GM12872 (cell line): Measurements from ENCODE around the gene CFAP74.

Experiments
- TF ChIP-seq, protein P1 (sequence below): IDR thresholded peaks from 3 replicates; pipeline ENCODE4 v1.5.1; 2011; ENCODE audit warnings: low read depth, mild to moderate bottlenecking, low read length, moderate library complexity; ENCODE audit not compliant: insufficient read depth

The CFAP74 gene

GRCh38 chr1:1988061-1988945 is 15.3 kb downstream of the CFAP74 start:
- TF ChIP-seq, protein P1, sequence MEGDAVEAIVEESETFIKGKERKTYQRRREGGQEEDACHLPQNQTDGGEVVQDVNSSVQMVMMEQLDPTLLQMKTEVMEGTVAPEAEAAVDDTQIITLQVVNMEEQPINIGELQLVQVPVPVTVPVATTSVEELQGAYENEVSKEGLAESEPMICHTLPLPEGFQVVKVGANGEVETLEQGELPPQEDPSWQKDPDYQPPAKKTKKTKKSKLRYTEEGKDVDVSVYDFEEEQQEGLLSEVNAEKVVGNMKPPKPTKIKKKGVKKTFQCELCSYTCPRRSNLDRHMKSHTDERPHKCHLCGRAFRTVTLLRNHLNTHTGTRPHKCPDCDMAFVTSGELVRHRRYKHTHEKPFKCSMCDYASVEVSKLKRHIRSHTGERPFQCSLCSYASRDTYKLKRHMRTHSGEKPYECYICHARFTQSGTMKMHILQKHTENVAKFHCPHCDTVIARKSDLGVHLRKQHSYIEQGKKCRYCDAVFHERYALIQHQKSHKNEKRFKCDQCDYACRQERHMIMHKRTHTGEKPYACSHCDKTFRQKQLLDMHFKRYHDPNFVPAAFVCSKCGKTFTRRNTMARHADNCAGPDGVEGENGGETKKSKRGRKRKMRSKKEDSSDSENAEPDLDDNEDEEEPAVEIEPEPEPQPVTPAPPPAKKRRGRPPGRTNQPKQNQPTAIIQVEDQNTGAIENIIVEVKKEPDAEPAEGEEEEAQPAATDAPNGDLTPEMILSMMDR, result no peak

DNA sequence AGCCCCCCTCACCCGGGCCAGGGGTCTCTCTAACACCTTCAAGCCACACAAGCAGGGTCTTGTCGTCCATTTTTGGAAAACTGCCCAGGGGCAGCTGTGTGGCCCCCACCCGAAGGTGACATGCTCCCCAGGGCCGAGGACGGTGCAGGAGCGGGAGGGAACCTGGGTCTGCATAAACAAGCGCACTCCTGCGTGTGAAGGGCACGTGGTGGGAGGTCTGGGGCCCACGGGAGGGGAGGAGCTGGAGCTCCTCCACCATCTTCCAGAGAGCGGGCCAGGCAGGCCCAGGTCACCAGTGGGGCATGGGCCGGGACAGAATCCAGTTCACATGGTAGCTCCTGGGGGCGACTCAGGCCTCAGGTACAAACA is 16.5 kb downstream of the CFAP74 start:
- TF ChIP-seq, protein P1, result no peak

- TF ChIP-seq, protein P1, result no peak
Measured at GRCh38 chr1:1986451-1987141, 17.0 kb downstream of the CFAP74 start.

DNA sequence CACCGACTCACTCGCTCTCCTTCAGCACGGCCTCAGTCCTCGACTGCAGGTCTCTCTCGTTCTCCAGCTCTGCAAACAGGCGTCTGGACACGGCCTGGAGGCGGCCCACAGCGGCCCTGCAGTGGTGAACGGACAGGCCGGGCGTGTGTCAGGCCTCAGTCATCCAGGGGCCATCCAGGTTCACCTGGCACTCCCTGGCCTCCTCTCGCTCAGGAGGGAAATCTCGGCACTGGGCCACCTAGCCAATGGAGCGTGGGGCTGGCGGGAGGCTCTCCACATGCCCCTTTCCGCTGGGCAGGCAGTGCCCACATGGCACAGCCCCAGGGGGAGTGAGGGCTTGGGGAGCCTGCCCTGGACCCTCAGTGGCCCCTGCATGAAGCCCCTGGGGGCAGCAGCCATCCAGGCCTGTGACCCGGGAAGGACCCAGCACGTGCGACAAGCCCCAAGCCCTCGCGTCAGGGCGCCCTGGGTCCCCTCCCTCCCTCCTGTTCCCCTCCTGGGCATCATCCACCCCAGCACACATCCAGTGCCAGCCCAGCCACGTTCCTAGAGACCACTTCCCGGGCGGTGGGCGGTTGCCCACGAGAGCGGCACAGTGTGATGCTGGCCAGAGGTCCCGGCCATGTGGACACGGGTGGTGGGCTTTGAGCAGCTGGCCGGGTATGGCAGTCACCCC is 18.1 kb downstream of the CFAP74 start:
- TF ChIP-seq, protein P1, result no peak

- TF ChIP-seq, protein P1, result no peak
Measured at GRCh38 chr1:1984560-1985070, 19.0 kb downstream of the CFAP74 start.

GRCh38 chr1:1982379-1983232 is 21.0 kb downstream of the CFAP74 start:
- TF ChIP-seq, protein P1, result no peak
